Erythroblast (primary cell): Measurements from ENCODE around the gene SLC49A4.

Experiments used
- GATA1 ChIP-seq: IDR thresholded peaks from 2 replicates; pipeline ENCODE4 v1.6.1; 2011; ENCODE audit warnings: low read depth, mild to moderate bottlenecking, control low read depth, low read length, moderate library complexity
- POLR2A ChIP-seq: IDR thresholded peaks from 2 replicates; pipeline ENCODE4 v1.6.1; 2011; ENCODE audit warnings: mild to moderate bottlenecking, low read length

- no peak for TF ChIP-seq POLR2A
- TF ChIP-seq GATA1: no peak
Observed at GRCh38 chr3:122912772-122913538, 118.1 kb downstream of the SLC49A4 start.
